Duodenal mucosa (tissue), 2 donors: ENCODE data around the gene GRN.

ENCODE experiments used
- H3K27ac ChIP-seq: one replicate; pipeline ENCODE4 v1.7.0; 2013; ENCODE audit warnings: low read depth, low read length
- H3K27me3 ChIP-seq, 2 donors: one replicate each; pipeline ENCODE4 v1.7.0; 2013; ENCODE audit warnings: low read length in 2 of 2, control low read depth in 1 of 2; ENCODE audit not compliant: insufficient read depth in 2 of 2, control insufficient read depth in 1 of 2
- H3K36me3 ChIP-seq, 2 donors: one replicate each; pipeline ENCODE4 v1.7.0; 2013; ENCODE audit warnings: low read length in 2 of 2, control low read depth in 1 of 2; ENCODE audit not compliant: insufficient read depth in 2 of 2, control insufficient read depth in 1 of 2
- H3K4me1 ChIP-seq, 2 donors: one replicate each; pipeline ENCODE4 v1.7.0; 2013; ENCODE audit warnings: low read length in 2 of 2, control low read depth in 1 of 2; ENCODE audit not compliant: insufficient read depth in 2 of 2, control insufficient read depth in 1 of 2
- H3K4me3 ChIP-seq, 2 donors: one replicate each; pipeline ENCODE4 v1.7.0; 2013; ENCODE audit warnings: low read length in 2 of 2, low read depth in 1 of 2
- H3K9ac ChIP-seq, 2 donors: one replicate each; pipeline ENCODE4 v1.7.0; 2013; ENCODE audit warnings: low read length in 2 of 2, low read depth in 1 of 2
- H3K9me3 ChIP-seq, 2 donors: one replicate each; pipeline ENCODE4 v1.7.0; 2013; ENCODE audit warnings: low read length in 2 of 2, control low read depth in 1 of 2; ENCODE audit not compliant: control insufficient read depth in 1 of 2

The GRN gene

GRCh38 chr17:44372036-44372435 is 26.9 kb downstream of the GRN start:
- Histone ChIP-seq H3K36me3 (no peaks in the 10 kb centered on the region), H3K4me1 (no peaks in the 10 kb centered on the region), H3K9me3 (no peaks in the 10 kb centered on the region), H3K27ac (no peak overlapping the region), H3K9ac (no peak overlapping the region), H3K4me3 (no peak overlapping the region), H3K27me3 (peaks cover 4 to 11% of the 10 kb centered on the region in 2 donors)

DNA sequence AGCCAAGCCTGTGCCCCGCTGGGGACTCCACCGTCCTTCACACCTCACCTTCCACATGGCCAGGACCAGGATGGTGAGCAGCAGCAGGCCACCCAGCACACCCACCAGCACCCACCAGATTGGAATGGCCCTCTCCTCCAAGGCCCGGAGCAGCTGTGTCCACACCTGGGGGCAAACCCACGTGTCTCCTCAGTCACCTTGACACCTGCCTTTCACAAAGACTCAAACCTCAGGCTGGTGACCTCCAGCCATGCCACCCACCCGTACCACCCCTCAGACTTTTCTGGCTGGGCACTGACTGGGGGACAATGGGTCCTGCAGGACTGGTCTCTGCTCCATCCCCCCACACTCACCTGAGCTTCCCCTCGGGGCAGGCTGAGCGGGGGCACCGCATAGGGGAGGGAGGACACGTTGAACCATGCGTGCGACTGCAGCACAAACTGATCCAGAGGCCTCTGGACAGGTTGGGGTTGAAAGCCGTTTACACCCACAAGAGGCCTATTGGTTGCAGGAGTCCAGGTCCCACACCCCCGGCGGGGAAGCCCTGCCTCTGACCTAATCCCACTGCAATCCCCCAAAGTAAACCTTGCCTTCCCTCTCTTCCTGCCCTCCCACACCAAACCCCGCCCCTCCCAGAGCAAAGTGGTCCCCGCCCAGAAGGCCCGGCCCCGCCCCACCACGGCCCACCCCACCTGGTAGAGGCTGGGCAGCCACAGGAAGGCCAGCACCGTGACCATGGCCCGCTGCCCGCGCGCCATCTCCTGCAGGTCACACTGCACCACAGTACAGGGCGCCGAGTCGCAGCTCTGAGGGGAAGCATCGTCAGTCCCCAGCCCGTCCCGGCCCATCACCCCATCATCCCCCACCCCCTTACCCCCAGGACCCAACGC is 29.4 kb downstream of the GRN start:
- Histone ChIP-seq H3K4me3 (no peak overlapping the region), H3K27ac (no peak overlapping the region)

GRCh38 chr17:44375196-44376017 is 30.3 kb downstream of the GRN start:
- Histone ChIP-seq H3K27ac (no peak overlapping the region), H3K9me3 (no peaks in the 10 kb centered on the region), H3K9ac (no peak overlapping the region), H3K4me1 (no peaks in the 10 kb centered on the region), H3K36me3 (no peaks in the 10 kb centered on the region), H3K4me3 (no peak overlapping the region), H3K27me3 (peaks cover 4 to 8% of the 10 kb centered on the region in 2 donors)

More for the DNA sequence above, 29.4 kb downstream of the GRN start:
- no peaks in the 10 kb centered on the region for H3K9me3 ChIP-seq
- H3K9ac ChIP-seq = no peak overlapping the region
- H3K4me1 ChIP-seq = no peaks in the 10 kb centered on the region
- no peaks in the 10 kb centered on the region for H3K36me3 ChIP-seq
- H3K27me3 ChIP-seq = peaks cover 4 to 8% of the 10 kb centered on the region in 2 donors

DNA sequence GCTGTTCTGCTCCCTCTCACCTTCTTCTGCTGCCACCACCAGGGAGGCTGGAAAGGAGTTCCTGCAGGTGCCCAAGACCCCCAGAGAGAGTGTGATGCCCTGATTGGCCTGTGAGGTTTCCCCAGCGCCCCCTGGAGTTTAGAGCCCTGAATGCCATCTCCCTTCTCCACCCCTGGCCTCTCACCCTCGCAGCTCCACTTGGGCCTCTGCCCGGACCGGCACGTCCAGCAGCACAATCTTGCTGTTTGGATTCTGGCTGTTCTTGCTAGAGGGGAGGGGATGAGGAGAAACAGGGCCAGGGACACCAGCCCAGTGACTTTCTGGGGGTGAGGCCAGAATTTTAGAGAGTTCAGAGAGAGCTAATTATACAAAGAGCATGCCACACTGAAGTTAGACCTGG is 31.0 kb downstream of the GRN start:
- H3K27ac ChIP-seq = no peak overlapping the region
- peaks cover 4 to 8% of the 10 kb centered on the region in 2 donors for H3K27me3 ChIP-seq
- no peaks in the 10 kb centered on the region for H3K4me1 ChIP-seq
- no peak overlapping the region for H3K4me3 ChIP-seq
- H3K9me3 ChIP-seq = no peaks in the 10 kb centered on the region
- no peaks in the 10 kb centered on the region for H3K36me3 ChIP-seq
- no peak overlapping the region for H3K9ac ChIP-seq

DNA sequence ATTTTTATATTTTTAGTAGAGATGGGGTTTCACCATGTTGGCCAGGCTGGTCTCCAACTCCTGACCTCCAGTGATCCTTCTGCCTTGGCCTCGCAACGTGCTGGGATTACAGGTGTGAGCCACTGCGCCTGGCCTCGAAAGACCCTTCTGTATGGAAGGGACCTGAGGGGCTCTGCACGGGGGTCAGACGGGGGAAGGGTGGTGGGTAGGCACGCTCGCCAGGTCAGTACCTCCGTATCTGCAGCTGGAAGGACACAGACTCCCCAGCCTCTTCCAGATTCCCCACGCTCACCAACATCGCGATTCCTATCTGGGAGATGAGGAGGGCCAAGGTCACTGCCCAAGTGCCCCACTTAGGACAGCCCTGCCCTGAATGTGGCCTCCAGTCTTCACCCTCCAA is 31.7 kb downstream of the GRN start:
- Histone ChIP-seq H3K4me1 (no peaks in the 10 kb centered on the region), H3K27me3 (peaks cover 4 to 9% of the 10 kb centered on the region in 2 donors), H3K9me3 (no peaks in the 10 kb centered on the region), H3K4me3 (no peak overlapping the region), H3K9ac (no peak overlapping the region), H3K27ac (no peak overlapping the region), H3K36me3 (no peaks in the 10 kb centered on the region)

DNA sequence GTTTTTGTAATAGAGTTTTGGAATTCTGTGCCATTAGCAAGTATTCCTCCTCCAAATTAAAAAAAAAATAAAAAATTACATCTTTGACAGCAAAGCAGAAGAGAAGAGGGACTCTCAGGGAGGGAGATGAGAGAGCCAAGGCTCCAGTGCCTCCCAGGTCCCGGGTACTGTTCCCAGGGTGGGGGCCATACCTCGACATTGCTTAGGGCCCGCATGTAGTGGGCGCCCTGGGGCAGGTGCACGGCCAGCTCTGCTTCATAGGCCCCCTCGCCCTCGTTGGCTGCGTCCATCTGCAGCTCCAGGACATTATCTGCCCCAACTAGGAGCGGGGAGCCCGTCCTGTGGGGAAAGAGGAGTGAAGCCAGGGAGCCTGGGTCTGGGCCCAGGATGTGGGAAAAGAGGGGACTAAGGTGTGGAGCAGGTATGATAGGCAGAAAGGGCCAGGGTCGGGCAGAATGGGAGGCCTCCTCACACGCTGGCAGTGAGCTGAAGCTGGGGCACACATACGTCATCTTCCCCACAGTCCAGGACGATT is 33.1 kb downstream of the GRN start:
- Histone ChIP-seq H3K27me3 (peaks cover 9 to 12% of the 10 kb centered on the region in 2 donors), H3K9me3 (no peaks in the 10 kb centered on the region), H3K27ac (no peak overlapping the region), H3K36me3 (no peaks in the 10 kb centered on the region), H3K9ac (no peak overlapping the region), H3K4me3 (no peak overlapping the region), H3K4me1 (no peaks in the 10 kb centered on the region)

DNA sequence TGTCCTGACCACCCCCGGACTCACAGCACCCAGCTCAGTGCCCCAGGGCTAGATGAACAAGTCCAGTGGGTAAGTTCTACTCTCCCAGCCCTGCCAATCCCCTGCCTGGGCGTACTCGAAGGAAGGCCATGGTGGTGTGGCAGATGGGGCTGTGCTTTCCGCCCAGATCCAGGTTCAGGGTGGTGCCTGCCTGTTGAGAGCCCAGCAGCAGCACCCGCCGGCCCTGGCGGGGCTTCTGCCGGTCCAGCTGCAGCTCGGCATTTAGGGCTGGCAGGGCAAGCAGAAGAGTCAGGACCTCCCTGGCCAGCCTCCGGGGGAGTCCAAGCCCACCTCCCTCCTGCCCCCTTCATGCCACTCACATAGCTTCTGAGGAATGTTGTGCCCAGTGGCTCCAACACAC is 34.8 kb downstream of the GRN start:
- Histone ChIP-seq H3K27ac (no peak overlapping the region), H3K9ac (no peak overlapping the region), H3K9me3 (no peaks in the 10 kb centered on the region), H3K4me3 (no peak overlapping the region), H3K27me3 (peaks cover 16 to 20% of the 10 kb centered on the region in 2 donors), H3K36me3 (no peaks in the 10 kb centered on the region), H3K4me1 (peaks cover 4 to 5% of the 10 kb centered on the region in 2 donors)

GRCh38 chr17:44380767-44381166 is 35.7 kb downstream of the GRN start:
- Histone ChIP-seq H3K4me1 (peaks cover 8 to 10% of the 10 kb centered on the region in 2 donors), H3K4me3 (no peak overlapping the region), H3K9me3 (no peaks in the 10 kb centered on the region), H3K27me3 (peaks cover 21% of the 10 kb centered on the region in 2 donors), H3K36me3 (no peaks in the 10 kb centered on the region), H3K9ac (no peak overlapping the region), H3K27ac (no peak overlapping the region)

DNA sequence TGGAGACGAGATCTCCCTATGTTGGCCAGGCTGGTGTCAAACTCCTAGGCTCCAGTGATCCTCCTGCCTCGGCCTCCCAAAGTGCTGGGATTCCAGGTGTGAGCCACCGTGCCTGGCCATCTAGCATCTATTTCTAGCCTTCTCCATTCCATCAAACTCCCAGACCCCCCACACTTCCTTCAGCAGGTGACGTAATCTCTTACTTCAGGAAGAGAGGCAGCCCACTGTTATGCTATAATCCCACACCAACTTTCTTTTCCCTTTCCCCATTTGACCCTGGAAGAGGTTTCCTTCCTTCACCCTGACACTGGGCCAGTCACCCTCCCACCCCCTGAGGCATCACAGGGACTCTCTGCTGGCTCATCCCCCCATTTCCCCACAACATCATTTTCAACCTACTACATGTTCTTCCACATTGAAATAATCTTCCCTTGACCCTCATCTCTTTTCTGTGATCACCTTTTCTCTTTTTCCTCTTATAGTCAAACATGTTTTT is 36.8 kb downstream of the GRN start:
- Histone ChIP-seq H3K9ac (no peak overlapping the region), H3K27ac (no peak overlapping the region), H3K4me1 (peaks cover 14% of the 10 kb centered on the region in 2 donors), H3K4me3 (no peak overlapping the region), H3K36me3 (no peaks in the 10 kb centered on the region), H3K27me3 (peaks cover 14 to 28% of the 10 kb centered on the region in 2 donors), H3K9me3 (no peaks in the 10 kb centered on the region)

DNA sequence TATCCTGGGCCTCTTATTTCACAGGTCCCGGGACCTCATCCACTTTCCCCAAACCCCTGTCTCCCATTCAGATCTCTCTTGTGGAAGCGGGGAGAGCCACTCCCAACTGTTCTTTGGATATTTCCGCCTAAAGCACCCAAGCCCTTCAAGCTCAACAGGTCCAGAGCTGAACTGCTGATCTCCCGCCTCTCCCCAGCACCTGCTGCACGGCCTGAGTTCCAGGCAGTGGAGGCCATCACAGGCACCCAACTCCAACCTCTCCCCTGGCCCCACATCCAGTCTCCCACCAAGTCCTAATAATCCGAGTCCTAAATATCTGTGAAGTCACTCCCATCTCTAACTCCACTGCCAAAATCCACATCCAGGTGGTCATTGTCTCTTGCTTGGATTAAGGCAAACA is 37.8 kb downstream of the GRN start:
- H3K36me3 ChIP-seq = no peaks in the 10 kb centered on the region
- H3K27ac ChIP-seq = no peak overlapping the region
- H3K4me3 ChIP-seq = no peak overlapping the region
- no peak overlapping the region for H3K9ac ChIP-seq
- H3K9me3 ChIP-seq = no peaks in the 10 kb centered on the region
- H3K27me3 ChIP-seq = peaks cover 14 to 28% of the 10 kb centered on the region in 2 donors
- H3K4me1 ChIP-seq = peaks cover 14% of the 10 kb centered on the region in 2 donors
